SK-N-SH (cell line): Measurements from ENCODE around the gene LSR. TPM values are rescaled to one million over a fixed set of nuclear protein-coding genes. Genes with fewer than 3 reads are reported as not detected.

Experiments
- CTCF ChIA-PET: fragments of 300-600, 350-600 bp; formaldehyde crosslinking; extraction: SDS; loops from one replicate; lab custom pipeline; 2021; lab: Yijun Ruan, JAX
- POLR2A ChIA-PET: fragments of 350-600 bp; sonication (Branson Sonifier 250); formaldehyde crosslinking; extraction: SDS; loops from one replicate; lab custom pipeline; 2020; ENCODE audit warnings: antibody characterized with exemption, inconsistent platforms; lab: Yijun Ruan, JAX
- DNase-seq: peaks from one replicate; pipeline ENCODE4 v3.0.0; 2012
- H2AFZ ChIP-seq: fragments of 200-600 bp; sonication (generic); 2 replicates; pipeline ENCODE4 v1.8.1; 2016; ENCODE audit warnings: antibody characterized with exemption, mild to moderate bottlenecking, low read depth
- H3F3A ChIP-seq: fragments of 200-600 bp; sonication (generic); replicated peaks from 2 replicates; pipeline ENCODE3; 2016; ENCODE audit warnings: antibody characterized with exemption, mild to moderate bottlenecking; ENCODE audit not compliant: insufficient read depth
- H3K27ac ChIP-seq, 2 experiments: fragments of 200-500 bp in 1 of 2; fragments of 200-600 bp in 1 of 2; sonication (Bioruptor generic) in 1 of 2; sonication (generic), shearing (Covaris generic) in 1 of 2; 2 replicates each; pipeline versions ENCODE4 v1.5.1 to v1.6.1; 2014 to 2016; ENCODE audit warnings: low read depth in 2 of 2, inconsistent platforms in 1 of 2, low read length in 1 of 2, mild to moderate bottlenecking in 1 of 2, mixed read lengths in 1 of 2
- H3K27me3 ChIP-seq: fragments of 200-600 bp; sonication (generic), shearing (Covaris generic); 2 replicates; pipeline ENCODE4 v1.6.1; 2016; ENCODE audit warnings: mixed run types; ENCODE audit not compliant: insufficient read depth
- H3K36me3 ChIP-seq, 2 experiments: fragments of 200-500 bp in 1 of 2; fragments of 200-600 bp in 1 of 2; sonication (Bioruptor generic) in 1 of 2; sonication (generic) in 1 of 2; replicated peaks in 1 of 2; 2 replicates each; pipeline versions ENCODE3 to v1.5.1; 2014 to 2016; ENCODE audit warnings: low read length in 1 of 2, mild to moderate bottlenecking in 1 of 2; ENCODE audit not compliant: insufficient read depth in 2 of 2, control insufficient read depth in 1 of 2
- H3K4me1 ChIP-seq, 2 experiments: fragments of 200-500 bp in 1 of 2; fragments of 200-600 bp in 1 of 2; sonication (Bioruptor generic) in 1 of 2; sonication (generic), shearing (Covaris generic) in 1 of 2; 2 replicates each; pipeline versions ENCODE4 v1.5.1 to v1.6.1; 2014 to 2016; ENCODE audit warnings: low read depth in 1 of 2, low read length in 1 of 2, mixed run types in 1 of 2; ENCODE audit not compliant: insufficient read depth in 2 of 2, control insufficient read depth in 1 of 2
- H3K4me2 ChIP-seq: fragments of 200-600 bp; sonication (generic), shearing (Covaris generic); 2 replicates; pipeline ENCODE4 v1.6.1; 2017; ENCODE audit warnings: mixed run types
- H3K4me3 ChIP-seq, 2 experiments: fragments of 200-500 bp in 1 of 2; fragments of 200-600 bp in 1 of 2; sonication (Bioruptor generic) in 1 of 2; sonication (generic), shearing (Covaris generic) in 1 of 2; 2 replicates each; pipeline versions ENCODE4 v1.5.1 to v1.8.1; 2014 to 2016; ENCODE audit warnings: low read depth in 2 of 2, inconsistent platforms in 1 of 2, low read length in 1 of 2, mild to moderate bottlenecking in 1 of 2, mixed read lengths in 1 of 2, moderate library complexity in 1 of 2
- H3K79me2 ChIP-seq: fragments of 200-600 bp; sonication (generic); 2 replicates; pipeline ENCODE4 v1.8.1; 2017; ENCODE audit warnings: mild to moderate bottlenecking; ENCODE audit not compliant: insufficient read depth
- H3K9ac ChIP-seq: fragments of 200-600 bp; sonication (generic); 2 replicates; pipeline ENCODE4 v1.6.1; 2017; ENCODE audit warnings: mixed run types
- H3K9me2 ChIP-seq: fragments of 200-600 bp; sonication (generic); 2 replicates; pipeline ENCODE4 v1.6.1; 2017; ENCODE audit warnings: mixed run types
- H3K9me3 ChIP-seq: fragments of 200-600 bp; sonication (generic); 2 replicates; pipeline ENCODE4 v1.6.1; 2017; ENCODE audit warnings: mixed run types, mild to moderate bottlenecking, moderate library complexity
- H4K20me1 ChIP-seq: fragments of 200-600 bp; sonication (generic); 2 replicates; pipeline ENCODE4 v1.6.1; 2017; ENCODE audit warnings: mild to moderate bottlenecking, mixed run types; ENCODE audit not compliant: insufficient read depth
- CHD2 ChIP-seq: fragments of 150-350 bp; IDR thresholded peaks from 2 replicates; pipeline ENCODE4 v1.6.1; 2018; ENCODE audit warnings: low read length; ENCODE audit not compliant: partially characterized antibody
- ELF1 ChIP-seq: IDR thresholded peaks from 2 replicates; pipeline ENCODE4 v1.4.0; 2012
- EZH2phosphoT487 ChIP-seq: fragments of 200-600 bp; sonication (generic); IDR thresholded peaks from 2 replicates; pipeline ENCODE4 v1.6.1; 2017; ENCODE audit warnings: low read depth, mixed run types, mild to moderate bottlenecking, antibody characterized with exemption, moderate library complexity, borderline replicate concordance
- FOXJ3 ChIP-seq: sonication (generic); formaldehyde crosslinking; IDR thresholded peaks from 2 replicates; pipeline ENCODE4 v1.5.1; 2020; ENCODE audit warnings: mild to moderate bottlenecking, missing genetic modification reagents
- FOXM1 ChIP-seq: IDR thresholded peaks from 2 replicates; pipeline ENCODE4 v1.4.0; 2012; ENCODE audit warnings: low read depth, mild to moderate bottlenecking
- GABPA ChIP-seq: IDR thresholded peaks from 2 replicates; pipeline ENCODE4 v1.4.0; 2012; ENCODE audit warnings: low read depth, mild to moderate bottlenecking
- GATA2 ChIP-seq: sonication (generic); formaldehyde crosslinking; IDR thresholded peaks from 2 replicates; pipeline ENCODE4 v1.5.0; 2020; ENCODE audit warnings: mild to moderate bottlenecking, missing genetic modification reagents
- JUND ChIP-seq: IDR thresholded peaks from 2 replicates; pipeline ENCODE4 v1.4.0; 2012
- NFIC ChIP-seq: IDR thresholded peaks from 2 replicates; pipeline ENCODE4 v1.4.0; 2012; ENCODE audit warnings: borderline replicate concordance
- POLR2AphosphoS5 ChIP-seq: IDR thresholded peaks from 2 replicates; pipeline ENCODE4 v1.6.1; 2012; ENCODE audit warnings: low read depth, low read length
- RAD21 ChIP-seq: IDR thresholded peaks from 2 replicates; pipeline ENCODE4 v1.6.1; 2012; ENCODE audit warnings: mild to moderate bottlenecking, low read length
- RCOR1 ChIP-seq: fragments of 150-350 bp; IDR thresholded peaks from 2 replicates; pipeline ENCODE4 v1.6.1; 2017; ENCODE audit warnings: antibody characterized with exemption, low read length
- TCF12 ChIP-seq: IDR thresholded peaks from 2 replicates; pipeline ENCODE4 v1.4.0; 2012
- TEAD4 ChIP-seq: IDR thresholded peaks from 2 replicates; pipeline ENCODE4 v1.4.0; 2012; ENCODE audit warnings: mild to moderate bottlenecking, borderline replicate concordance; ENCODE audit not compliant: insufficient read depth
- WGBS: methylation state at CpG from one replicate; pipeline ENCODE4 v1.1.6; 2017; ENCODE audit warnings: low lambda C conversion rate; 5-methylcytosine and 5-hydroxymethylcytosine counted together
- polyA plus RNA-seq, 3 experiments: library from polyadenylated mRNA; depleted of rRNA; stranded (reverse); fragments of >200 nt; gene quantifications; 2 replicates each; pipeline ENCODE4 v1.2.3, GENCODE V29; 2012
- TF ChIP-seq, protein P1 (sequence below): IDR thresholded peaks from 2 replicates; pipeline ENCODE4 v1.4.0; 2012; ENCODE audit warnings: low read depth, borderline replicate concordance
- TF ChIP-seq, protein P2 (sequence below): IDR thresholded peaks from 2 replicates; pipeline ENCODE4 v1.6.1; 2012; ENCODE audit warnings: mild to moderate bottlenecking, low read depth, low read length, moderate library complexity
- TF ChIP-seq, protein P3 (sequence below): fragments of 150-350 bp; IDR thresholded peaks from 2 replicates; pipeline ENCODE4 v1.6.1; 2016; ENCODE audit warnings: mild to moderate bottlenecking, low read depth, low read length
- TF ChIP-seq, protein P4 (sequence below): IDR thresholded peaks from 2 replicates; pipeline ENCODE4 v1.4.0; 2012; ENCODE audit warnings: low read depth

Gene LSR
- polyA plus RNA-seq, 1 of the 3 experiments (the other 2 are of a cell fraction) = 0.62 TPM

DNA sequence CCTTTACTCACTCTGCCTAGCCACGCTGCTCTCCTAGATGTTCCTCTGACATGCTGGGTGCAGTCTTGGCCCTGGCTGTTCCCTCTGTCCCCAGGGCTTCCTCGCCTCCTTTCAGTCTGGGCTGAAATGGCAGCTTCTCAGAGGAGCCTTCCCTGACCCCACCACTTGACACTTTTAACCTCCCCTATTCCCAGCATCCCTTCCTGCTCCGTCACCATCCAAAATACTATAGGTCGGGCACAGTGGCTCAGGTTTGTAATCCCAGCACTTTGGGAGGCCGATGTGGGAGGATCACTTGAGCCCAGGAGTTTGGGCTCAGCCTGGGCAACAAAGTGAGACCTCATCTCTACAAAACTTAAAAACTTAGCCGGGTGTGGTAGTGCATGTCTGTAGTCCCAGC is 22.9 kb upstream of the LSR start:
- Histone ChIP-seq H3K27ac (no peak overlapping the region), H2AFZ (no peak overlapping the region), H4K20me1 (no peaks in the 10 kb centered on the region), H3K36me3 (no peaks in the 10 kb centered on the region), H3K9me3 (no peaks in the 10 kb centered on the region), H3F3A (no peaks in the 10 kb centered on the region), H3K27me3 (peaks cover 9% of the 10 kb centered on the region; the same call in 1 of the 2 replicates), H3K4me3 (no peak overlapping the region), H3K79me2 (no peaks in the 10 kb centered on the region), H3K9ac (no peak overlapping the region)
- no peak for DNase-seq
- ChIA-PET POLR2A (no interaction called here), CTCF (interaction anchor here (1.0 kb wide), 1 partner anchor 84 kb away, joined by 3 read pairs; the partner anchor contains the start of gene FXYD7)
- TF ChIP-seq RAD21 = no peak
- TF ChIP-seq FOXM1 = no peak
- no peak for TF ChIP-seq CHD2
- no peak for TF ChIP-seq FOXJ3 (CRISPR knock-in tag)
- TF ChIP-seq GABPA = no peak
- TF ChIP-seq, protein P1, sequence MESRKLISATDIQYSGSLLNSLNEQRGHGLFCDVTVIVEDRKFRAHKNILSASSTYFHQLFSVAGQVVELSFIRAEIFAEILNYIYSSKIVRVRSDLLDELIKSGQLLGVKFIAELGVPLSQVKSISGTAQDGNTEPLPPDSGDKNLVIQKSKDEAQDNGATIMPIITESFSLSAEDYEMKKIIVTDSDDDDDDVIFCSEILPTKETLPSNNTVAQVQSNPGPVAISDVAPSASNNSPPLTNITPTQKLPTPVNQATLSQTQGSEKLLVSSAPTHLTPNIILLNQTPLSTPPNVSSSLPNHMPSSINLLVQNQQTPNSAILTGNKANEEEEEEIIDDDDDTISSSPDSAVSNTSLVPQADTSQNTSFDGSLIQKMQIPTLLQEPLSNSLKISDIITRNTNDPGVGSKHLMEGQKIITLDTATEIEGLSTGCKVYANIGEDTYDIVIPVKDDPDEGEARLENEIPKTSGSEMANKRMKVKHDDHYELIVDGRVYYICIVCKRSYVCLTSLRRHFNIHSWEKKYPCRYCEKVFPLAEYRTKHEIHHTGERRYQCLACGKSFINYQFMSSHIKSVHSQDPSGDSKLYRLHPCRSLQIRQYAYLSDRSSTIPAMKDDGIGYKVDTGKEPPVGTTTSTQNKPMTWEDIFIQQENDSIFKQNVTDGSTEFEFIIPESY = no peak
- TF ChIP-seq ELF1 = no peak
- TF ChIP-seq NFIC = no peak
- TF ChIP-seq, protein P2, sequence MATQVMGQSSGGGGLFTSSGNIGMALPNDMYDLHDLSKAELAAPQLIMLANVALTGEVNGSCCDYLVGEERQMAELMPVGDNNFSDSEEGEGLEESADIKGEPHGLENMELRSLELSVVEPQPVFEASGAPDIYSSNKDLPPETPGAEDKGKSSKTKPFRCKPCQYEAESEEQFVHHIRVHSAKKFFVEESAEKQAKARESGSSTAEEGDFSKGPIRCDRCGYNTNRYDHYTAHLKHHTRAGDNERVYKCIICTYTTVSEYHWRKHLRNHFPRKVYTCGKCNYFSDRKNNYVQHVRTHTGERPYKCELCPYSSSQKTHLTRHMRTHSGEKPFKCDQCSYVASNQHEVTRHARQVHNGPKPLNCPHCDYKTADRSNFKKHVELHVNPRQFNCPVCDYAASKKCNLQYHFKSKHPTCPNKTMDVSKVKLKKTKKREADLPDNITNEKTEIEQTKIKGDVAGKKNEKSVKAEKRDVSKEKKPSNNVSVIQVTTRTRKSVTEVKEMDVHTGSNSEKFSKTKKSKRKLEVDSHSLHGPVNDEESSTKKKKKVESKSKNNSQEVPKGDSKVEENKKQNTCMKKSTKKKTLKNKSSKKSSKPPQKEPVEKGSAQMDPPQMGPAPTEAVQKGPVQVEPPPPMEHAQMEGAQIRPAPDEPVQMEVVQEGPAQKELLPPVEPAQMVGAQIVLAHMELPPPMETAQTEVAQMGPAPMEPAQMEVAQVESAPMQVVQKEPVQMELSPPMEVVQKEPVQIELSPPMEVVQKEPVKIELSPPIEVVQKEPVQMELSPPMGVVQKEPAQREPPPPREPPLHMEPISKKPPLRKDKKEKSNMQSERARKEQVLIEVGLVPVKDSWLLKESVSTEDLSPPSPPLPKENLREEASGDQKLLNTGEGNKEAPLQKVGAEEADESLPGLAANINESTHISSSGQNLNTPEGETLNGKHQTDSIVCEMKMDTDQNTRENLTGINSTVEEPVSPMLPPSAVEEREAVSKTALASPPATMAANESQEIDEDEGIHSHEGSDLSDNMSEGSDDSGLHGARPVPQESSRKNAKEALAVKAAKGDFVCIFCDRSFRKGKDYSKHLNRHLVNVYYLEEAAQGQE = no peak
- TF ChIP-seq, protein P3, sequence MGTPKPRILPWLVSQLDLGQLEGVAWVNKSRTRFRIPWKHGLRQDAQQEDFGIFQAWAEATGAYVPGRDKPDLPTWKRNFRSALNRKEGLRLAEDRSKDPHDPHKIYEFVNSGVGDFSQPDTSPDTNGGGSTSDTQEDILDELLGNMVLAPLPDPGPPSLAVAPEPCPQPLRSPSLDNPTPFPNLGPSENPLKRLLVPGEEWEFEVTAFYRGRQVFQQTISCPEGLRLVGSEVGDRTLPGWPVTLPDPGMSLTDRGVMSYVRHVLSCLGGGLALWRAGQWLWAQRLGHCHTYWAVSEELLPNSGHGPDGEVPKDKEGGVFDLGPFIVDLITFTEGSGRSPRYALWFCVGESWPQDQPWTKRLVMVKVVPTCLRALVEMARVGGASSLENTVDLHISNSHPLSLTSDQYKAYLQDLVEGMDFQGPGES = no peak
- TF ChIP-seq, protein P4, sequence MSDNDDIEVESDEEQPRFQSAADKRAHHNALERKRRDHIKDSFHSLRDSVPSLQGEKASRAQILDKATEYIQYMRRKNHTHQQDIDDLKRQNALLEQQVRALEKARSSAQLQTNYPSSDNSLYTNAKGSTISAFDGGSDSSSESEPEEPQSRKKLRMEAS = no peak
- TF ChIP-seq GATA2 (CRISPR knock-in tag) = no peak
- no peak for TF ChIP-seq POLR2AphosphoS5
- TF ChIP-seq EZH2phosphoT487 = no peak
- TF ChIP-seq RCOR1 = no peak
- TF ChIP-seq TEAD4 = no peak
- no peak for TF ChIP-seq TCF12
- no peak for TF ChIP-seq JUND
- TF ChIP-seq, all 33 proteins: peak for 0
- H3K4me1 ChIP-seq = peaks cover 0 to 5% of the 10 kb centered on the region in 2 experiments; a peak in 1 of 4 replicates
- 48% methylated on average over 6 of the region's 6 CpGs for WGBS
- no peaks in the 10 kb centered on the region for H3K9me2 ChIP-seq
- H3K4me2 ChIP-seq = no peak overlapping the region
